Peyer's patch (tissue), 4 donors: ENCODE results near the gene PAGE2B. TPM values are rescaled to one million over a fixed set of nuclear protein-coding genes. Genes with fewer than 3 reads are reported as not detected.
"Not testable (repeated sequence)": the region's sequence is repeated elsewhere in the genome, so short reads cannot be mapped to it uniquely, and the experiment has no call there.

ENCODE experiments used
- DNase-seq, 3 donors: peaks; one replicate each; pipeline ENCODE4 v3.0.0-alpha.2; 2017 to 2019
- H3K27ac ChIP-seq, 4 donors: fragments of 200-600 bp; sonication (generic); one replicate each; pipeline ENCODE4 v1.5.1; 2016 to 2019
- H3K27me3 ChIP-seq, 2 donors: fragments of 200-600 bp; sonication (generic); one replicate each; pipeline ENCODE4 v1.5.1; 2019
- H3K36me3 ChIP-seq, 3 donors: fragments of 200-600 bp; sonication (generic); one replicate each; pipeline ENCODE4 v1.5.1; 2016 to 2019
- H3K4me1 ChIP-seq, 4 donors: fragments of 200-600 bp; sonication (generic); one replicate each; pipeline ENCODE4 v1.5.1; 2016 to 2019
- H3K4me3 ChIP-seq, 4 donors: fragments of 200-600 bp; sonication (generic); 1 replicate in 3 of 4; 2 replicates in 1 of 4; pipeline ENCODE4 v1.5.1; 2016 to 2019; ENCODE audit warnings: mild to moderate bottlenecking in 1 of 4
- H3K9me3 ChIP-seq, 4 donors: fragments of 200-600 bp; sonication (generic); one replicate each; pipeline ENCODE4 v1.5.1; 2016 to 2019; ENCODE audit warnings: mild to moderate bottlenecking in 1 of 4
- POLR2A ChIP-seq, 2 donors: fragments of 450-650 bp; IDR thresholded peaks; one replicate each; pipeline ENCODE4 v1.5.1; 2017; ENCODE audit warnings: antibody characterized with exemption in 2 of 2, mild to moderate bottlenecking in 2 of 2, moderate library complexity in 2 of 2
- total RNA-seq, 4 donors: library from RNA; depleted of rRNA; stranded (reverse); fragments of >200 nt; gene quantifications; one replicate each; pipeline ENCODE4 v1.1.0, GENCODE V29; 2016
- TF ChIP-seq, protein P1 (sequence below), 6 experiments: fragments of 450-650 bp in 4 of 6; fragments of 200-600 bp in 2 of 6; sonication (generic) in 1 of 6; IDR thresholded peaks; one replicate each; pipeline ENCODE4 v1.5.1; 2017 to 2019; ENCODE audit warnings: antibody characterized with exemption in 6 of 6, mild to moderate bottlenecking in 3 of 6, moderate library complexity in 1 of 6

Gene PAGE2B
- total RNA-seq, 4 donors from 2014 or later: not detected

DNA sequence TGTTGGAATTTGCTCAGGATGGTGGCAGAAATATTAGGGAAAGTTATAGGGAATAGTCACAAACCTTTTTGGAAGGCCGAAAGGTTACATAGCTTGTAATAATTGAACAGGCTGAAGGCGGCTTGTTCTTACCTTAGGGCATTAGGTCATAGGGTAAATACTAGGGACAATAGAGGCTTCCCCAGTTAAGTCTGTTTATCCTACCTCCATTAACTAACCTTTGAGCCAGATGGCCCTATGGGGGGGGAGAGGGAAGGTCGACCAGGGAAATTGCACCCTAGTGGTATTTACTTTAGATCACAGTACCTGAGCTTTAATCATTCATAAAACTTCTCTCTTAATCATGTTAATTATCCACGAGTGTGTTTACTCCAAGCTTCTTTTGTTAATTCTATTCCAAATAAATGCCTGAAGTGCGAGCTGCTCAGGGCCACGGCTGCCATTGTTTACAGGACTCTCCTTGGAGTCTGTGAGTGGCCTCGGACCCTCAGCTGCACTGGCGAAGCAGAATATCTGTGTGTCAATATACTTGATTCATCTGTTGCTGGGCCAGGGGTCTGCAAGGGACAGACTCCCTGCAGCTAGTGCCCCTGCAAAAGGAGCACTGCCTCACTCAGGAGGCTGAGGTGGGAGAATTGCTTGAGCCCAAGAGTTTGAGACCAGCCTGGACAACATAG, 36.9 kb downstream of the PAGE2B start:
- TF ChIP-seq, protein P1, sequence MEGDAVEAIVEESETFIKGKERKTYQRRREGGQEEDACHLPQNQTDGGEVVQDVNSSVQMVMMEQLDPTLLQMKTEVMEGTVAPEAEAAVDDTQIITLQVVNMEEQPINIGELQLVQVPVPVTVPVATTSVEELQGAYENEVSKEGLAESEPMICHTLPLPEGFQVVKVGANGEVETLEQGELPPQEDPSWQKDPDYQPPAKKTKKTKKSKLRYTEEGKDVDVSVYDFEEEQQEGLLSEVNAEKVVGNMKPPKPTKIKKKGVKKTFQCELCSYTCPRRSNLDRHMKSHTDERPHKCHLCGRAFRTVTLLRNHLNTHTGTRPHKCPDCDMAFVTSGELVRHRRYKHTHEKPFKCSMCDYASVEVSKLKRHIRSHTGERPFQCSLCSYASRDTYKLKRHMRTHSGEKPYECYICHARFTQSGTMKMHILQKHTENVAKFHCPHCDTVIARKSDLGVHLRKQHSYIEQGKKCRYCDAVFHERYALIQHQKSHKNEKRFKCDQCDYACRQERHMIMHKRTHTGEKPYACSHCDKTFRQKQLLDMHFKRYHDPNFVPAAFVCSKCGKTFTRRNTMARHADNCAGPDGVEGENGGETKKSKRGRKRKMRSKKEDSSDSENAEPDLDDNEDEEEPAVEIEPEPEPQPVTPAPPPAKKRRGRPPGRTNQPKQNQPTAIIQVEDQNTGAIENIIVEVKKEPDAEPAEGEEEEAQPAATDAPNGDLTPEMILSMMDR (IDR thresholded peaks at IDR 0.05): no peak
- no peak for TF ChIP-seq POLR2A (IDR thresholded peaks at IDR 0.05)
- Histone ChIP-seq H3K4me1 (no peaks in the 10 kb centered on the region), H3K27me3 (no peaks in the 10 kb centered on the region), H3K36me3 (no peaks in the 10 kb centered on the region), H3K4me3 (no peak overlapping the region), H3K9me3 (no peaks in the 10 kb centered on the region), H3K27ac (no peak overlapping the region)
- DNase-seq: no peak

DNA sequence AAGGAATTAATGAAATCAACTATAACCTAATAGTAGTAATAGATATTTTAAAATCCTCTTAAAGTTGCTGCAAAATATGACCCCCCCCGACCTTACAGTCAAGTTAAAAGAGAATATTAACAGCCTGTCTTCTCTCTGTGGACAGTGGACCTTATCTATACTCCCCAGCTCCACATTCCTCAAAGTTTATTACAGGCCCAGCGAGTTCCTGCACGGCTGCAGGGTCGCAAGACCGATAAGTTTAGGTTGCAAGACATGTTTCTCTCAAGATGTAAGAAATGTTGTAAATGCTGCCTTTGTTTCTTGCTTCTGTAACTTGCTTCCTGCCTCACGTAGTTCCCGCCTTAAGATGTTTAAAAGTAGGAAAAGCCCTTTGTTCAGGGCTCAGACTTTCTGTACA, 41.8 kb downstream of the PAGE2B start:
- not testable (repeated sequence) for H3K36me3 ChIP-seq, H3K4me3 ChIP-seq, DNase-seq, H3K4me1 ChIP-seq, H3K27ac ChIP-seq, H3K27me3 ChIP-seq, H3K9me3 ChIP-seq

DNA sequence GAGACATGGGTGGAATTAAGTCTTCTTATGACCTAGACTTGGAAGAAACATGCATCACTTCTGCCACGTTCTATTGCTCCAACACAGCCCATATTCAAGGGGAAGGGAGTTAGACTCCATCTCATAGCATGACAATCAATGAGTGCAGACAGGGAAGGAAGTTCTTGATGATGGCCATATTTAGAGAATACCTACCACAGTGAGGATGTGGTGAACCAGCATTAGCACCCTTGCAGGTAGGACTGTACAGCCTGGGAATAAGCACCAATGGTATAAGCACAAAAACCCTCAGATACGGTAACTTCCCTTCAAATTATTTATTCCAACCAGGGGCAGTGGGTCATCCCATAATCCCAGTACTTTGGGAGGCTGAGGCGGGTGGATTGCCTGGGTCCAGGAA, 43.7 kb downstream of the PAGE2B start:
- H3K9me3 ChIP-seq: no peaks in the 10 kb centered on the region
- no peaks in the 10 kb centered on the region for H3K27me3 ChIP-seq
- peak in 1 of 3 donors; percentile 50 for DNase-seq

DNA sequence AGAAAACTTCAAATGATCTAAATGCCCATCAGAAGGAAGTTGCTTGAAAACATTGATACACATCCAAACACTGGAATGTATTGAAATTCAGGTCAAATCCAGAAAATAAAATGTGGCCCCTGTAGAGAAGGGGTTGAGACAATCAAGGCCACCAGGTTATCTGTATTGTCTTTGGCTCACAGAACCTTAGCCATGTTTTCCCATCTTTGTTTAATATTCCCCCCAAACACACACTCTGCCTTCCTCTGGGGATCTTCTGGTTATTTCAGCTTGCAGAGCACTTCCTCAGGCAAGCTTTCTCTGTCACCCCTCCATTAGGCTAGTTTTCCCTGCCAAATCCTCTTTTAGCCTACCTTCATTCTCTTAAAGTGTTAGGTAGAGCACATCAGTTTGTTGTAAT, 44.4 kb downstream of the PAGE2B start:
- TF ChIP-seq, protein P1 (IDR thresholded peaks at IDR 0.05): no peak
- TF ChIP-seq POLR2A (IDR thresholded peaks at IDR 0.05): no peak
- no peaks in the 10 kb centered on the region for H3K4me1 ChIP-seq
- no peaks in the 10 kb centered on the region for H3K9me3 ChIP-seq
- H3K36me3 ChIP-seq: no peaks in the 10 kb centered on the region
- no peak overlapping the region for H3K27ac ChIP-seq
- H3K4me3 ChIP-seq: no peak overlapping the region
- DNase-seq: no peak
- H3K27me3 ChIP-seq: no peaks in the 10 kb centered on the region

More for the DNA sequence above, 43.7 kb downstream of the PAGE2B start:
- Histone ChIP-seq H3K36me3 (no peaks in the 10 kb centered on the region), H3K4me3 (no peak overlapping the region), H3K27ac (no peak overlapping the region), H3K4me1 (no peaks in the 10 kb centered on the region)
- TF ChIP-seq, protein P1 (IDR thresholded peaks at IDR 0.05): no peak
- no peak for TF ChIP-seq POLR2A (IDR thresholded peaks at IDR 0.05)

DNA sequence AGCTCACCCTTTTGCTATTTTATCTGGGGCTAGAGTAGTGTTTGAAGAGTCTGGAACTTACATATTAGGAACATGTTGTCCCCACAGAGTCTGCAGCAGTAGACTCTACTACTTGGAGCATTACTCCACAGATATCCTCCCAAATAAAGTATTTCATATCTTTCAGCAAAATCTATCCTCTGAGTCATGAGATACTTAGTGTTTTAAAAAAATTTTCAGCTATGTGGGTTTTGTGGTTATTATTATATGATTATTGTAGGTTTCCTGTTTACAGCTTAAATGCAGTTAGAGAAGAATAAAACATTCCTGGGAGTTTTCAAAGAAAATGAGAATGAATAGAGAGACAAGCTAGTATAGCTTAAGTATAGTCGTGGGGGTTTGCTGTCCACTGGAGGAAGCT, 44.9 kb downstream of the PAGE2B start:
- Histone ChIP-seq H3K4me1 (no peaks in the 10 kb centered on the region), H3K36me3 (no peaks in the 10 kb centered on the region), H3K9me3 (no peaks in the 10 kb centered on the region), H3K27ac (no peak overlapping the region), H3K27me3 (no peaks in the 10 kb centered on the region), H3K4me3 (no peak overlapping the region)
- no peak for TF ChIP-seq POLR2A (IDR thresholded peaks at IDR 0.05)
- TF ChIP-seq, protein P1 (IDR thresholded peaks at IDR 0.05): no peak
- no peak for DNase-seq

DNA sequence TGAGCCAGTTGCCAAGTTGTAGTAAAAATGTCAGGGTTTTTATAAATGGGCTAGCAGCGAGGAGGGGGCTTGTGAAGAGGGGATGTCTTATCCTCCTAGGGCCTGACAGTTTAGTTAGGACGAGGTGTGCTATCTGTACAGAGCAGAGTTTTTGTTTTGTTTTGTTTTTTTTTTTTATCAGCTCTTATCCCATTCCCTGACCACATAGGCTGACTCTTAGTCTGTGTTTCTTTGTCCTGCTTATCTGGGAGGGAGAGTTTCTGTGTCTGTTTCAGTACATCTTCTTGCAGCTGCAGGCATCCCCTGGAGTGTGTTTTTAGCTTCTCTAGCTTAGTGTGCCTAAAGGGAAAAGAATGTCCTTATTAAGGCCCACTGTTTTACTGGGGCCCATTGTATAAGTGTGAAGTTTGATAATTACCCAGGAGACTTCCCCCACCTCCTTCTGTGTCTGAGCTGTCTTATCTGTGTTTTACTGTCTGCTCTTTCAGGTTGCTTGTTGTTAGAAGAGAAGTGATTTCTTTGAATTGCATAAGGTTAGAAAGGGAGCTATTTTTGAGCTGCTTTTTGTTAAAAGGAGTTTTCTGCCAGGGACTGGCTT, 46.0 kb downstream of the PAGE2B start:
- TF ChIP-seq POLR2A (IDR thresholded peaks at IDR 0.05): no peak
- H3K4me1 ChIP-seq: no peaks in the 10 kb centered on the region
- H3K4me3 ChIP-seq: no peak overlapping the region
- no peaks in the 10 kb centered on the region for H3K27me3 ChIP-seq
- H3K36me3 ChIP-seq: no peaks in the 10 kb centered on the region
- H3K9me3 ChIP-seq: no peaks in the 10 kb centered on the region
- no peak overlapping the region for H3K27ac ChIP-seq
- DNase-seq: no peak
